HG02885 (cell line): ENCODE results near the gene CAMK4.
A peak's percentile ranks its signal among the peaks of the same experiment; 100 is the strongest.

Experiments
- ATAC-seq: cut with Tn5 transposase; IDR thresholded peaks from one replicate; pipeline ENCODE4 v1.9.1; 2021; ENCODE audit warnings: mild to moderate bottlenecking; ENCODE audit not compliant: unreplicated experiment, poor library complexity

Gene CAMK4

GRCh38 chr5:111463311-111463710, 239.1 kb downstream of the CAMK4 start:
- ATAC-seq = no peak

- no peak for ATAC-seq
Measured at GRCh38 chr5:111469293-111469896, 245.2 kb downstream of the CAMK4 start.

GRCh38 chr5:111469903-111470302, 245.7 kb downstream of the CAMK4 start:
- ATAC-seq = no peak

- peak; percentile 15 for ATAC-seq
Measured at GRCh38 chr5:111472096-111472495, 247.9 kb downstream of the CAMK4 start.

- ATAC-seq = peak; percentile 66
Measured at GRCh38 chr5:111472579-111472978, 248.4 kb downstream of the CAMK4 start.

GRCh38 chr5:111478266-111478665, 254.1 kb downstream of the CAMK4 start:
- no peak for ATAC-seq

GRCh38 chr5:111478898-111479297, 254.7 kb downstream of the CAMK4 start:
- ATAC-seq = no peak

GRCh38 chr5:111480346-111480745, 256.2 kb downstream of the CAMK4 start:
- ATAC-seq = no peak

GRCh38 chr5:111486055-111486454, 261.9 kb downstream of the CAMK4 start:
- ATAC-seq = no peak

- ATAC-seq = no peak
Measured at GRCh38 chr5:111486926-111487325, 262.7 kb downstream of the CAMK4 start.

- no peak for ATAC-seq
Measured at GRCh38 chr5:111488353-111488752, 264.2 kb downstream of the CAMK4 start.

- ATAC-seq = no peak
Measured at GRCh38 chr5:111493031-111493430, 268.8 kb downstream of the CAMK4 start.

- no peak for ATAC-seq
Measured at GRCh38 chr5:111494355-111494999, 270.3 kb downstream of the CAMK4 start.

GRCh38 chr5:111495159-111495558, 271.0 kb downstream of the CAMK4 start:
- no peak for ATAC-seq

GRCh38 chr5:111498346-111498745, 274.2 kb downstream of the CAMK4 start:
- ATAC-seq = no peak

- no peak for ATAC-seq
Measured at GRCh38 chr5:111502956-111503355, 278.8 kb downstream of the CAMK4 start.

- no peak for ATAC-seq
Measured at GRCh38 chr5:111505096-111505495, 280.9 kb downstream of the CAMK4 start.

- ATAC-seq = no peak
Measured at GRCh38 chr5:111507276-111507675, 283.1 kb downstream of the CAMK4 start.

- ATAC-seq = no peak
Measured at GRCh38 chr5:111509119-111509518, 284.9 kb downstream of the CAMK4 start.

- no peak for ATAC-seq
Measured at GRCh38 chr5:111511174-111511830, 287.1 kb downstream of the CAMK4 start.

- ATAC-seq = peak; percentile 18
Measured at GRCh38 chr5:111511831-111512374, 287.7 kb downstream of the CAMK4 start.
